GM12878 (cell line): ENCODE data around the gene ADAMTS6. TPM values are rescaled to one million over a fixed set of nuclear protein-coding genes. Genes with fewer than 3 reads are reported as not detected.
A peak's percentile ranks its signal among the peaks of the same experiment; 100 is the strongest.

ENCODE experiments used
- EGR1 ChIP-seq, 2 experiments: IDR thresholded peaks; 1 replicate in 1 of 2; 2 replicates in 1 of 2; pipeline ENCODE4 v1.6.1; 2011 to 2012; ENCODE audit warnings: low read depth in 2 of 2, low read length in 2 of 2, borderline replicate concordance in 1 of 2, mild to moderate bottlenecking in 1 of 2, moderate library complexity in 1 of 2
- FOXM1 ChIP-seq: IDR thresholded peaks from 2 replicates; pipeline ENCODE4 v1.6.1; 2012; ENCODE audit warnings: low read depth, mild to moderate bottlenecking, inconsistent platforms, low read length, moderate library complexity
- HCFC1 ChIP-seq: fragments of 150-350 bp; IDR thresholded peaks from 2 replicates; pipeline ENCODE4 v1.6.1; 2014; ENCODE audit warnings: low read length
- HDAC6 ChIP-seq: fragments of 200-600 bp; sonication (generic); IDR thresholded peaks from one replicate; pipeline ENCODE4 v1.8.0; 2017; ENCODE audit warnings: antibody characterized with exemption; ENCODE audit not compliant: unreplicated experiment
- KLF5 ChIP-seq: fragments of 450-650 bp; IDR thresholded peaks from 2 replicates; pipeline ENCODE4 v1.6.1; 2014; ENCODE audit warnings: mild to moderate bottlenecking; ENCODE audit not compliant: partially characterized antibody
- NR2C2 ChIP-seq: IDR thresholded peaks from 2 replicates; pipeline ENCODE4 v1.6.1; 2011; ENCODE audit warnings: borderline replicate concordance, low read depth; ENCODE audit not compliant: control insufficient read depth, insufficient read length
- NR2F1 ChIP-seq: fragments of 450-650 bp; conservative IDR thresholded peaks from 2 replicates; pipeline ENCODE4 v1.6.1; 2017; ENCODE audit warnings: mild to moderate bottlenecking
- POLR2A ChIP-seq: IDR thresholded peaks from 2 replicates; pipeline ENCODE4 v1.6.1; 2011; ENCODE audit warnings: low read depth, mild to moderate bottlenecking, low read length
- SIX5 ChIP-seq: IDR thresholded peaks from 2 replicates; pipeline ENCODE4 v1.6.1; 2011; ENCODE audit warnings: mild to moderate bottlenecking, low read depth, low read length, moderate library complexity; ENCODE audit not compliant: severe bottlenecking
- SPI1 ChIP-seq: IDR thresholded peaks from 2 replicates; pipeline ENCODE4 v1.6.1; 2011; ENCODE audit warnings: low read depth, mild to moderate bottlenecking, low read length, moderate library complexity, borderline replicate concordance; ENCODE audit not compliant: insufficient read depth
- TARDBP ChIP-seq: IDR thresholded peaks from 2 replicates; pipeline ENCODE4 v1.6.1; 2016; ENCODE audit warnings: borderline replicate concordance
- ZNF207 ChIP-seq: fragments of 450-650 bp; IDR thresholded peaks from 2 replicates; pipeline ENCODE4 v1.6.1; 2014; ENCODE audit warnings: antibody characterized with exemption, mild to moderate bottlenecking, borderline replicate concordance
- ZNF217 ChIP-seq: fragments of 450-650 bp; IDR thresholded peaks from 2 replicates; pipeline ENCODE4 v1.6.1; 2017; ENCODE audit warnings: antibody characterized with exemption, mild to moderate bottlenecking
- ZNF274 ChIP-seq: IDR thresholded peaks from one replicate; pipeline ENCODE4 v1.8.0; 2011; ENCODE audit not compliant: insufficient read length, insufficient read depth
- polyA plus RNA-seq, 11 experiments: library from polyadenylated mRNA; depleted of rRNA in 4 of 11; unstranded in 6 of 11; stranded (reverse) in 5 of 11; fragments of >200 nt; fragmentation: Nextera tagmentation in 4 of 11; fragmentation: Illumina TruSeq in 1 of 11; extraction: Ambion mirVana in 4 of 11; extraction: Trizol in 1 of 11; gene quantifications; 1 replicate in 1 of 11; 2 replicates in 10 of 11; pipeline versions ENCODE4 v1.2.1 to v1.2.3, GENCODE V29; 2011 to 2016; ENCODE audit warnings: inconsistent platforms in 2 of 11, missing spikeins in 2 of 11, low read depth in 1 of 11
- total RNA-seq, 4 experiments: library from RNA; depleted of rRNA in 3 of 4; stranded (reverse); fragments of >200 nt in 3 of 4; fragmentation: Illumina TruSeq in 1 of 4; extraction: Trizol in 1 of 4; gene quantifications; 2 replicates each; pipeline versions ENCODE4 v1.2.1 to v1.2.3, GENCODE V29; 2013 to 2021
- TF ChIP-seq, protein P1 (sequence below): IDR thresholded peaks from 2 replicates; pipeline ENCODE4 v1.6.1; 2011; ENCODE audit warnings: mild to moderate bottlenecking, low read depth, low read length, moderate library complexity; ENCODE audit not compliant: insufficient replicate concordance
- TF ChIP-seq, protein P2 (sequence below), 3 experiments: IDR thresholded peaks in 2 of 3; conservative IDR thresholded peaks in 1 of 3; 2 replicates each; pipeline ENCODE4 v1.5.1; 2011; ENCODE audit warnings: low read depth in 3 of 3, low read length in 3 of 3, mild to moderate bottlenecking in 3 of 3, control low read depth in 2 of 3, moderate library complexity in 2 of 3, inconsistent platforms in 1 of 3, mixed read lengths in 1 of 3; ENCODE audit not compliant: control insufficient read depth in 2 of 3, insufficient read depth in 1 of 3; ENCODE audit errors: extremely low read depth in 1 of 3
- TF ChIP-seq, protein P3 (sequence below): fragments of 450-650 bp; IDR thresholded peaks from 2 replicates; pipeline ENCODE4 v1.6.1; 2018; ENCODE audit warnings: borderline replicate concordance, mild to moderate bottlenecking; ENCODE audit not compliant: partially characterized antibody
- TF ChIP-seq, protein P4 (sequence below): fragments of 450-650 bp; IDR thresholded peaks from 2 replicates; pipeline ENCODE4 v1.6.1; 2017; ENCODE audit warnings: borderline replicate concordance

The ADAMTS6 gene
- total and polyA plus RNA-seq, 10 of the 15 experiments (the other 5 are each of a cell fraction or from before 2014, with no cell fraction given), result 1.1 to 12.3 (median 6.5) TPM

DNA sequence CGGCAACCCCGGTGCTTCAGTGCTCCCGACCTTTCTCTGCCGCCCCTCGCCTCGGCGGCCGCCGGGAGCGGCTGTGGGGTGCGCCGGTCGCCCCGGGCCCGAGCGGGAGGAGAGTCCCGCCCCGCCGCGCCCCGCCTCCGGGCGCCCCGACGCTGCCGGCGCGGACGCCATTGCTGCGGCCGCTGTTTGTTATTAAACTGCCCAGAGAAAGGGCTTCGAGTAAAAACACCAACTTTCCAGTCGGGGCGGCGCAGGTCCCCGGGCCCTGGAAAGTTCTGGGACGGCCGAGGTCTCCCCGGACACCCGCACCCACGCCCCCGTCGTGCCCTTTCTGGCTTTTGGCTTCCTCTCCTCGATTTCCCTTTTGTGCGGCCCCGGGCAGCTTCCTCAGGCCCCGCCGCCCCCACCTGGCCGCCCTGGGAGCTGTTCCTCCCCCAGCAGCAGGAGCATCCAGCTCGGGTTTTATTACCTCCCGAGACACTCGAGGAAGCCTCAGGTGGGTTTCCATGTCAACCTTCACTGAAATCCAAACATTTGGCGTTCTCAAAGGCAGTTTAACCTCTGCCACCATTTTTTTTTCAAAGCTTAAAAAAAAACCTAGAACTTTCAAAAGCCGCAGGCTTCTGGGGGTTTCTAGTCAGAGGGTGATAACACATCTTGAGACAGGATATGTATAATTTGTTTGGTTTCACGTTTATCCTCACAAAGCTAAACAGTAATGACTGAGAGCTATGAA, 378.6 kb downstream of the ADAMTS6 start (continued):
- TF ChIP-seq, protein P1, sequence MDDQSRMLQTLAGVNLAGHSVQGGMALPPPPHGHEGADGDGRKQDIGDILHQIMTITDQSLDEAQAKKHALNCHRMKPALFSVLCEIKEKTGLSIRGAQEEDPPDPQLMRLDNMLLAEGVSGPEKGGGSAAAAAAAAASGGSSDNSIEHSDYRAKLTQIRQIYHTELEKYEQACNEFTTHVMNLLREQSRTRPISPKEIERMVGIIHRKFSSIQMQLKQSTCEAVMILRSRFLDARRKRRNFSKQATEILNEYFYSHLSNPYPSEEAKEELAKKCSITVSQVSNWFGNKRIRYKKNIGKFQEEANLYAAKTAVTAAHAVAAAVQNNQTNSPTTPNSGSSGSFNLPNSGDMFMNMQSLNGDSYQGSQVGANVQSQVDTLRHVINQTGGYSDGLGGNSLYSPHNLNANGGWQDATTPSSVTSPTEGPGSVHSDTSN, result no peak
- TF ChIP-seq ZNF217, result no peak
- TF ChIP-seq, protein P2, sequence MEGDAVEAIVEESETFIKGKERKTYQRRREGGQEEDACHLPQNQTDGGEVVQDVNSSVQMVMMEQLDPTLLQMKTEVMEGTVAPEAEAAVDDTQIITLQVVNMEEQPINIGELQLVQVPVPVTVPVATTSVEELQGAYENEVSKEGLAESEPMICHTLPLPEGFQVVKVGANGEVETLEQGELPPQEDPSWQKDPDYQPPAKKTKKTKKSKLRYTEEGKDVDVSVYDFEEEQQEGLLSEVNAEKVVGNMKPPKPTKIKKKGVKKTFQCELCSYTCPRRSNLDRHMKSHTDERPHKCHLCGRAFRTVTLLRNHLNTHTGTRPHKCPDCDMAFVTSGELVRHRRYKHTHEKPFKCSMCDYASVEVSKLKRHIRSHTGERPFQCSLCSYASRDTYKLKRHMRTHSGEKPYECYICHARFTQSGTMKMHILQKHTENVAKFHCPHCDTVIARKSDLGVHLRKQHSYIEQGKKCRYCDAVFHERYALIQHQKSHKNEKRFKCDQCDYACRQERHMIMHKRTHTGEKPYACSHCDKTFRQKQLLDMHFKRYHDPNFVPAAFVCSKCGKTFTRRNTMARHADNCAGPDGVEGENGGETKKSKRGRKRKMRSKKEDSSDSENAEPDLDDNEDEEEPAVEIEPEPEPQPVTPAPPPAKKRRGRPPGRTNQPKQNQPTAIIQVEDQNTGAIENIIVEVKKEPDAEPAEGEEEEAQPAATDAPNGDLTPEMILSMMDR (IDR thresholded peaks at IDR 0.05 in 2 of 3, conservative IDR thresholded peaks at IDR 0.05 in 1 of 3; ENCODE audit: control insufficient read depth in 2 of 3, extremely low read depth in 1 of 3, insufficient read depth in 1 of 3, low read depth in 3 of 3, low read length in 3 of 3), result peak in 2 of 3 experiments; percentile 33 to 44; a peak in 3 of 6 replicates
- no peak for TF ChIP-seq ZNF207
- TF ChIP-seq, protein P3, sequence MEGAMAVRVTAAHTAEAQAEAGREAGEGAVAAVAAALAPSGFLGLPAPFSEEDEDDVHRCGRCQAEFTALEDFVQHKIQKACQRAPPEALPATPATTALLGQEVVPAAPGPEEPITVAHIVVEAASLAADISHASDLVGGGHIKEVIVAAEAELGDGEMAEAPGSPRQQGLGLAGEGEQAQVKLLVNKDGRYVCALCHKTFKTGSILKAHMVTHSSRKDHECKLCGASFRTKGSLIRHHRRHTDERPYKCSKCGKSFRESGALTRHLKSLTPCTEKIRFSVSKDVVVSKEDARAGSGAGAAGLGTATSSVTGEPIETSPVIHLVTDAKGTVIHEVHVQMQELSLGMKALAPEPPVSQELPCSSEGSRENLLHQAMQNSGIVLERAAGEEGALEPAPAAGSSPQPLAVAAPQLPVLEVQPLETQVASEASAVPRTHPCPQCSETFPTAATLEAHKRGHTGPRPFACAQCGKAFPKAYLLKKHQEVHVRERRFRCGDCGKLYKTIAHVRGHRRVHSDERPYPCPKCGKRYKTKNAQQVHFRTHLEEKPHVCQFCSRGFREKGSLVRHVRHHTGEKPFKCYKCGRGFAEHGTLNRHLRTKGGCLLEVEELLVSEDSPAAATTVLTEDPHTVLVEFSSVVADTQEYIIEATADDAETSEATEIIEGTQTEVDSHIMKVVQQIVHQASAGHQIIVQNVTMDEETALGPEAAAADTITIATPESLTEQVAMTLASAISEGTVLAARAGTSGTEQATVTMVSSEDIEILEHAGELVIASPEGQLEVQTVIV, result no peak
- no peak for TF ChIP-seq EGR1 (IDR thresholded peaks at IDR 0.05; ENCODE audit: borderline replicate concordance in 1 of 2, low read depth in 2 of 2, low read length in 2 of 2)
- TF ChIP-seq FOXM1, result peak; percentile 55; the same call in 1 of the 2 replicates
- peak; percentile 75 for TF ChIP-seq POLR2A
- no peak for TF ChIP-seq KLF5
- TF ChIP-seq SIX5, result no peak
- TF ChIP-seq HCFC1, result peak; percentile 12; the same call in 1 of the 2 replicates
- no peak for TF ChIP-seq SPI1
- TF ChIP-seq NR2C2, result no peak
- TF ChIP-seq, protein P4, sequence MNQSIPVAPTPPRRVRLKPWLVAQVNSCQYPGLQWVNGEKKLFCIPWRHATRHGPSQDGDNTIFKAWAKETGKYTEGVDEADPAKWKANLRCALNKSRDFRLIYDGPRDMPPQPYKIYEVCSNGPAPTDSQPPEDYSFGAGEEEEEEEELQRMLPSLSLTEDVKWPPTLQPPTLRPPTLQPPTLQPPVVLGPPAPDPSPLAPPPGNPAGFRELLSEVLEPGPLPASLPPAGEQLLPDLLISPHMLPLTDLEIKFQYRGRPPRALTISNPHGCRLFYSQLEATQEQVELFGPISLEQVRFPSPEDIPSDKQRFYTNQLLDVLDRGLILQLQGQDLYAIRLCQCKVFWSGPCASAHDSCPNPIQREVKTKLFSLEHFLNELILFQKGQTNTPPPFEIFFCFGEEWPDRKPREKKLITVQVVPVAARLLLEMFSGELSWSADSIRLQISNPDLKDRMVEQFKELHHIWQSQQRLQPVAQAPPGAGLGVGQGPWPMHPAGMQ, result no peak
- no peak for TF ChIP-seq TARDBP
- peak; percentile 4 for TF ChIP-seq HDAC6
- TF ChIP-seq ZNF274, result no peak
- peak; percentile 74 for TF ChIP-seq NR2F1
- TF ChIP-seq, all 136 proteins: peak for 37
